NB4 (cell line): ENCODE data around the gene UBE2QL1.

Experiments
- DNase-seq: peaks from one replicate; pipeline ENCODE4 v3.0.0; 2010; ENCODE audit warnings: low read depth
- H3K4me3 ChIP-seq: one replicate; pipeline ENCODE4 v1.5.1; 2011; ENCODE audit warnings: mild to moderate bottlenecking, low read depth, low read length, moderate library complexity
- MYC ChIP-seq: IDR thresholded peaks from 2 replicates; pipeline ENCODE4 v1.6.1; 2011; ENCODE audit warnings: low read depth, low read length
- POLR2A ChIP-seq: IDR thresholded peaks from 2 replicates; pipeline ENCODE4 v1.6.1; 2011; ENCODE audit warnings: mild to moderate bottlenecking; ENCODE audit not compliant: insufficient read length; ENCODE audit errors: extremely low read depth
- TF ChIP-seq, protein P1 (sequence below): IDR thresholded peaks from one replicate; pipeline ENCODE4 v1.5.1; 2012; ENCODE audit warnings: low read depth, low read length
- TF ChIP-seq, protein P2 (sequence below): IDR thresholded peaks from 2 replicates; pipeline ENCODE4 v1.6.1; 2011; ENCODE audit warnings: low read depth, low read length

Gene UBE2QL1

DNA sequence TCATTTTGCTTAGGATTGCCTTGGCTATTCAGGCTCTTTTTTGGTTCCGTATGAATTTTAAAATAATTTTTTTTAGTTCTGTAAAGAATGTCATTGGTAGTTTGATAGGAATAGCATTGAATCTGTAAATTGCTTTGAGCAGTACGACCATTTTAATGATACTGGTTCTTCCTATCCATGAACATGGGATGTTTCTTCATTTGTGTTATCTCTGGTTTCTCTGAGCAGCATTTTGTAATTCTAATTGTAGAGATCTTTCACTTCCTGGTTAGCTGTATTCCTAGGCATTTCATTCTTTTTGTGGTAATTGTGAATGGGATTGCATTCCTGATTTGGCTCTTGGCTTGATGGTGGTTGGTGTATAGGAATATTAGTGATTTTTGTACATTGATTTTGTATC, 6.3 kb upstream of the UBE2QL1 start:
- TF ChIP-seq, protein P1, sequence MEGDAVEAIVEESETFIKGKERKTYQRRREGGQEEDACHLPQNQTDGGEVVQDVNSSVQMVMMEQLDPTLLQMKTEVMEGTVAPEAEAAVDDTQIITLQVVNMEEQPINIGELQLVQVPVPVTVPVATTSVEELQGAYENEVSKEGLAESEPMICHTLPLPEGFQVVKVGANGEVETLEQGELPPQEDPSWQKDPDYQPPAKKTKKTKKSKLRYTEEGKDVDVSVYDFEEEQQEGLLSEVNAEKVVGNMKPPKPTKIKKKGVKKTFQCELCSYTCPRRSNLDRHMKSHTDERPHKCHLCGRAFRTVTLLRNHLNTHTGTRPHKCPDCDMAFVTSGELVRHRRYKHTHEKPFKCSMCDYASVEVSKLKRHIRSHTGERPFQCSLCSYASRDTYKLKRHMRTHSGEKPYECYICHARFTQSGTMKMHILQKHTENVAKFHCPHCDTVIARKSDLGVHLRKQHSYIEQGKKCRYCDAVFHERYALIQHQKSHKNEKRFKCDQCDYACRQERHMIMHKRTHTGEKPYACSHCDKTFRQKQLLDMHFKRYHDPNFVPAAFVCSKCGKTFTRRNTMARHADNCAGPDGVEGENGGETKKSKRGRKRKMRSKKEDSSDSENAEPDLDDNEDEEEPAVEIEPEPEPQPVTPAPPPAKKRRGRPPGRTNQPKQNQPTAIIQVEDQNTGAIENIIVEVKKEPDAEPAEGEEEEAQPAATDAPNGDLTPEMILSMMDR = no peak
- TF ChIP-seq MYC (no peak), POLR2A (no peak)
- TF ChIP-seq, protein P2, sequence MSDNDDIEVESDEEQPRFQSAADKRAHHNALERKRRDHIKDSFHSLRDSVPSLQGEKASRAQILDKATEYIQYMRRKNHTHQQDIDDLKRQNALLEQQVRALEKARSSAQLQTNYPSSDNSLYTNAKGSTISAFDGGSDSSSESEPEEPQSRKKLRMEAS = no peak

GRCh38 chr5:6443326-6443725, 5.3 kb upstream of the UBE2QL1 start:
- H3K4me3 ChIP-seq = no peak overlapping the region
- TF ChIP-seq POLR2A (no peak), MYC (no peak)
- TF ChIP-seq, protein P1 = no peak
- DNase-seq = no peak

More for the DNA sequence above, 6.3 kb upstream of the UBE2QL1 start:
- DNase-seq = no peak
- no peak overlapping the region for H3K4me3 ChIP-seq

DNA sequence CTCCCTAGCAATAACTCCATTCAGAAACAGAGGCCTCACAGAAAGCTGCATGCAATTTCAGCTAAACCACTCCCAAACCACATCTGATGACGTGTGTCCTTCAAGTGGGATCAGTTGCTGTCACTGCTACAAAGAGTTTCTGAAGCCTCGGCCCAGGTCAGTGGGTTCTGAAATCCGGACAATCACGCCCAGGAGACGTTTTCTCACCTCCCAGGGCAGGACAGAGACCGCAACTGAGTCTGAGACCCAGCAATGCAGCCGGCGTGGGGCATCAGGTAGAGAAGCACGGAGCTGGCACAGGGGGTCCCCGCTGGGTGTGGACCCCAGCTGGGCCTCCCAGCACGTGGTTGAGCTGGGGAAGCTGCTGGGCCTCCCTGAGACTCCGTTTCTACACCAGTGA, 2.6 kb upstream of the UBE2QL1 start:
- DNase-seq = no peak
- TF ChIP-seq, protein P2 = no peak
- TF ChIP-seq, protein P1 = no peak
- TF ChIP-seq MYC = no peak
- no peak for TF ChIP-seq POLR2A
- no peak overlapping the region for H3K4me3 ChIP-seq

- TF ChIP-seq, protein P2 = no peak
- TF ChIP-seq MYC (no peak), POLR2A (no peak)
- TF ChIP-seq, protein P1 = no peak
- no peak for DNase-seq
- no peak overlapping the region for H3K4me3 ChIP-seq
These were observed 1.9 kb upstream of the UBE2QL1 start for GRCh38 chr5:6446626-6447309.

GRCh38 chr5:6447384-6448140, 1.1 kb upstream of the UBE2QL1 start:
- TF ChIP-seq, protein P1 = no peak
- TF ChIP-seq, protein P2 = no peak
- TF ChIP-seq MYC = no peak
- TF ChIP-seq POLR2A = no peak
- no peak for DNase-seq
- H3K4me3 ChIP-seq = no peak overlapping the region
